GM21381 (cell line): ENCODE results near the gene KMT5C.

Experiments
- ATAC-seq: cut with Tn5 transposase; IDR thresholded peaks from one replicate; pipeline ENCODE4 v1.9.1; 2021; ENCODE audit warnings: mild to moderate bottlenecking, moderate library complexity; ENCODE audit not compliant: unreplicated experiment

The KMT5C gene

DNA sequence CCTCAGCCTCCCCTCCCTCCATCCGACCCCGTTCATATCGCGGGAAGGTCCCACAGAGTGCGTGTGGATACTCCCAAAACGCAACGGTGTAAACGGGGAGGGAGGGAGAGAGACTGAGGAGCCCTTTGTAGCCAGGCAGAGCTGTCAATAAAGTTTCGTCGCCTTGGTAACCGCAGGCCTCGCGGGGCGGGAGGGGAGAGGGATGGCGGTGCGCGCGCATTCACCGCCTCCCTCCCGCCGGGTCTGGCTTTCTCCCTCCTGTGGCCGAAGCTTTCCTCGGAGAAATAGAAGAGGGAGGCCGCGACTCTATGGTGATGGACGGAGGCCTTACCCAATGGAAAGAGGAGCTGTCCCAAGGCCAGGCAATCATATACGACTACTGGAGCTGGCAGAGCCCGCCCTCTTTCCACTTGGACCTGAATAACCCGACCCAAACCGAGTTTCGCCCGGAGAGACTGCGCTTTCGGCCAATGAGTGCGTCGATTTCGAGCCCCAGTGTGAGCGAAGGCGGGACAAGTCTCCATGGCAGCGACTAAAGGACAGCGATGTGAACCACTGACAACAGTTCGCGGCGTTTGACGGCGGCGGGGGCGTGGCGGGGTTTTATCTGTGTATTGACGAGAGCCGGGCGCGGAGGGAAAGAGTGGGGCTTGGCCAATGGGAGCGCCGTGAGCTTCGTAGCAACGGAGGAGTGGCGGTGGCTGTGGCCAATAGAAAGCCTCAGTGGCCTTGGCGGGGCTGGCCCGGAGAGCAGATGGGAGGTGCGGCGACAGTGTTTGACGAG lies at the start of gene KMT5C:
Gene KMT5C, plus strand, starts transcription at position 772 of the 784 bp plus-strand sequence. CDS start 2,061 bp downstream, outside the sequence.
- peak; percentile 80 for ATAC-seq

GRCh38 chr19:55297267-55297666 lies 42.4 kb upstream of the KMT5C start:
- ATAC-seq: no peak

DNA sequence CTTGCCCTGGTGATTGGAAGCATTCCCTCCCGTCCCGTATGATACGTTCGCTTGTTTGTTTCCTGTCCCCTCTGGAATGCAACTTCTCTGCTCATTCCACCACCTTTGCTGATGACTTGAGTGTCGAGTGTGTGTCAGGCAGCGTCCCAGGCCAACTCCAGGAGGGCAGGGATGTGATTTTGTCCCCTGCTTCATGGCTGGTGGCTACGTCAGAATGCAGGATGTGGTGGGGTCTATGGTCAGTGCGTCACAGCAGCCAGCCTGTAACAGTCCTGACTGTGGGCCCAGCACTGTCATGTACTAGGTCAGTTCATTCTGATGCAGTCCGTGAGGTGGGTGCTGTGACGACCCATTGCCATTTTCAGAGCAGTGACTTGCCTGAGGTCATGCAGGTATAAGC lies 39.7 kb upstream of the KMT5C start:
- ATAC-seq: no peak

DNA sequence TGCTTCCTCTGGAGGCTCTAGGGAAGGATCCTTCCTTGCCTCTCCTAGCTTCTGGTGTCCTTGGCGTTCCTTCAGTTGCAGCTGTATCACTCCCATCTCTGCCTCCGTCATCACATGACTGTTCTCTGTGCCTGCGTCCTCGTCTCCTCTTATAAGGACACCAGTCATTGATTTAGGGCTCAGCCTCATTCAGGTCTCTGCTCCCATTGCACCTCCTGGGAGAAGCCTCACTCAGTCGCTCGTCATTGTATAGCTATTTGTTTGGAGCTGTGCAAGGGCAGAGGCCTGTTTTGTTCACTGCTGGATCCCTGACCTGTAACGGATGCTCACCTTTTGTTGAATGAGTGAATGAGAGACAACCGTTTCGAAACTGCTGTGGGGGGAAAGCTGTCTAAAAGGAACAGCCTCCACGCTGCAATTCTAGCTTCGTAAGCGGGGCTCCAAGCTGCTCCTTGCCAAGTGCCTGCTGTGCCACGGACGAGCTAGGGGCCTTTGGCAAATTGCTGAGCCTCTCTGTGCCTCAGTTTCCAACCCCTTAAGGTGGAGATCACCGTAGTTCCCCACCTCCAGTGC lies 38.7 kb upstream of the KMT5C start:
- no peak for ATAC-seq

DNA sequence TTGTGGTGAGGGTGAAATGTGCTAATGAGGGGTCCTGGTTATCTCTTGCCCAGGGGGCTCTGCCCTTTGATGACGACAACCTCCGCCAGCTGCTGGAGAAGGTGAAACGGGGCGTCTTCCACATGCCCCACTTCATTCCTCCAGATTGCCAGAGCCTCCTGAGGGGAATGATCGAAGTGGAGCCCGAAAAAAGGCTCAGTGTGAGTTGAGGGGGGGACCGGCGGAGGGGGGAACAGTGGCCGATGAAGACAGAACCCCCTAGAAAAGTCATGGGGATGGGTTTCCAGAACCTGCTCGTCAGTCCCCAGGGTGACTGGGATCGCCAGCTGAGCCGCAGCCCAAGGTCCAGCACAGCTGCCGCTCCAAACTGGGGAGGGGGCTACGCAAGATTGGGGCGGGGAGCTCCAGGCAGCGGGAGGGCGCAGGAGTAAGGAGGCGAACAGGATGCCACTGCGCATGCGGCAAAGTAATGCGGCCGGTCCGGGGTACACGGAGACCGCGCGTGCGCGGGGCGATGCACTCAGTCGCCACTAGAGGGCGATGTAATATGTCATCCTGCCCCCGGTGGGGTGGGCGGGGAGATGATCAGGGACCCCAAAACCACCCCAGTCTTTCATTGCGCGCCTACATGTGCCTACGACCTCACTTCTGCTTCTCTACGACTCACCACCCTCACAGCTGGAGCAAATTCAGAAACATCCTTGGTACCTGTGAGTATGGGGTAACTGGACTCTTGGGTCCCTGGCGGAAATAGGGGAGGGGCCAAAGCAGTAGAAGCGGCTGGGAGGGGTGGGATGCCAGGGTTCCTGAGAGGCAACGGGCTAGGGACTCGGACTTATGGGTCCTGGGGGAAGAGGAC lies 38.0 kb upstream of the KMT5C start:
- peak; percentile 71 for ATAC-seq

- no peak for ATAC-seq
Measured at GRCh38 chr19:55302318-55302703, 37.4 kb upstream of the KMT5C start.

- ATAC-seq: no peak
Measured at GRCh38 chr19:55303477-55303876, 36.2 kb upstream of the KMT5C start.

GRCh38 chr19:55304279-55304978 lies 35.2 kb upstream of the KMT5C start:
- no peak for ATAC-seq

DNA sequence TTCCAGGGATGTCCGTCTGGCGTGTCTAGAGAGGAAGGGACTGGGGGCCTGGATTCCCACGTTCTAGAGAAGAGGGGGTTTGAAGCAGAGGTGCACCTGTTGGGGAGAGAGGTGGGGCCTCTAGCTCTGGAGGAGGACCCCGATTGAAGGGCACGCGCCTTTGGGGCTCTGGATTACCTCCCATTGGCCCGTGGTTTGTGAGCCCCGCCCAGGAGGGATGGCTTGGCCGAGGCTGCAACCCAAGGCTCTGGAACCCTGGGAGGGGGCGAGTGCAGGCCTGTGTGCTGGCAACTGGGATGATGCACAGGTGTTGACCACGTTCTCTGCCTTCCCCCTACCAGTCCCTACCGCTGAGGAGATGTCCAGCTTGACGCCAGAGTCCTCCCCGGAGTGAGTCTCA lies 34.7 kb upstream of the KMT5C start:
- no peak for ATAC-seq

DNA sequence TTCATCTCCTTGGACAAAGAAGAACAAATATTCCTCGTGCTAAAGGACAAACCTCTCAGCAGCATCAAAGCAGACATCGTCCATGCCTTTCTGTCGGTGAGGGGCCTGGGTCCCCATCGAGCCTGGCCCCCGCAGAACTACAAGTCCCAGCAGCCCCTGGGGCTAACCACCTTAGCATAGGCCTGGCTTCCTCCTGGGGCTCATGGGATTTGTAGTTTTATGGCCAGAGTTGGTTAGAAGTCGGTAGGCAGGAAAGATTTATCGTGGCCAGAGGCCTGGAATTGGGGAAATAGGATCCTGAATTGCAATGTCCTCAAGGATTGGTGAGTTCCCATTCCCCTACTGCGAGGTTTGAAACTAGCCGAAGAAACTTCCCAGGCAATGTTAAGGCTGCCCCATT lies 34.2 kb upstream of the KMT5C start:
- no peak for ATAC-seq

GRCh38 chr19:55305983-55306562 lies 33.6 kb upstream of the KMT5C start:
- no peak for ATAC-seq

DNA sequence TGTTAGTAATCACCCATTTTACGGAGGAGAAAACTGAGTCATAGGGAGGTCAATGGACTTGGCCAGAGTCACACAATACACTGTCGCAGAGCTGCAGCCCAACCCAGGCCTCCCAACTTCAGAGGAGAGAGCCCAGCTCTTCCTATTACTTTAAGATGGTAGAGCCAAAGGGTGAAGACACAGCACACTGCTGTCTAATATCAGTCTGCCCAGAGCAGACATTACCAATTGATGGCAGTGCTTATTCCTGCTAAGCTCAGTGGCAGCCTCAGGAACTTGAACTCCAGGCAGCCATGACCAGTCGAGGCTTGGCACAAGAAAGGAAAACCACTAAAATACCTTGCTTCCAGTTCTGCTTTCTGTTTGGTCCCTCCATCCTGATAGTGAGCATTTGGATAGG lies 33.0 kb upstream of the KMT5C start:
- no peak for ATAC-seq

DNA sequence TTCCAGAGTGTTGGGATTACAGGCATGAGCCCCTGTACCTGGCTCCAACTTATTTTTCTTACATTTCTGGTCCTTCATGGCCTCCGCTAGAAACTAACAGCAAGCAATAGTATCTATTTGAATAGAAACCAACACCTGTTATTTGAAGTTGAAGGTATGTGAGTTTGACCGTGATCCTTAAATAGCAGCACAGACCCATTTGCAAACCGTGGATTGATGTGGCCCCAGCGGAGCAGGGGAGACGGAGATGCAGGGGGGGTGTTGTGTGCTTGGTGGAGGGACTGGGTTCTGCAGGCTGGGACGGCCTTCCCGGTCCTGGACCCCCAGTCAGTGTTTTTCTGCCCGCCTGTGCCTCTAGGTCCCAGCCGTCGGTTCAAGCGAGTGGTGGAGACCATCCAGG lies 31.4 kb upstream of the KMT5C start:
- ATAC-seq: no peak

DNA sequence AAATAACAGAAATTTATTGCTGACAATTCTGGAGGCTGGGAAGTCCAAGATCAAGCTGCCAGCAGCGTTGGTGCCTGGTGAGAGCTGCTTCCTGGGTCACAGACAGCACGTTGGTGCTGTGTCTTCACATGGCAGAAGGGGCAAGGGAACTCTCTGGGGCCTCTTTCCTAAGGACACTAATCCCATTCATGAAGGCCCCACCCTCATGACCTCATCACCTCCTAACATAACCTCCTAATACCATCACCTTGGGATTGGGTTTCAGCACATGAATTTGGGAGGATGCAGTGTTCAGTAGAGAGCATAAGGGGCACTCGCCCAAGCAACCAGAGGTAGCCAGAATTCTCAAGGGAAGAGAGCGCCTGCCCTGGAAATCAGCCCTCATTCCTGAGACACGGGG lies 30.2 kb upstream of the KMT5C start:
- no peak for ATAC-seq

- ATAC-seq: no peak
Measured at GRCh38 chr19:55310498-55310897, 29.2 kb upstream of the KMT5C start.

GRCh38 chr19:55311397-55311796 lies 28.3 kb upstream of the KMT5C start:
- ATAC-seq: no peak

DNA sequence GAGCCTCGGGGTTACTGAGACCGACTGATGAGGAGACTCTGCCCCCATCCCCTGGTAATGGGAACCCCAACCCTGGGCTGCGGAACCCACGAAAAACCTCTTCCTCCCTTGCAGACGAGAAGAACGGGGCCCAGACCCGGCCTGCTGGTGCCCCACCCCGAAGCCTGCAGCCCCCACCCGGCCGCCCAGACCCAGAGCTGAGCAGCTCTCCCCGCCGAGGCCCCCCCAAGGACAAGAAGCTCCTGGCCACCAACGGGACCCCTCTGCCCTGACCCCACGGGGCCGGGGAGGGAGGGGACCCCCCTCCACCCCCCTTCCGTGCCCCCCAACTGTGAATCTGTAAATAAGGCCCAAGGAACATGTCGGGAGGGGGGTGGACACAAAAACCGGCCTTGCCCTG lies 27.9 kb upstream of the KMT5C start:
- ATAC-seq: no peak

- ATAC-seq: no peak
Measured at GRCh38 chr19:55312621-55313512, 26.8 kb upstream of the KMT5C start.

GRCh38 chr19:55314396-55314795 lies 25.3 kb upstream of the KMT5C start:
- ATAC-seq: no peak
